Measurements from ENCODE around the gene XIST.

- TF ChIP-seq POLR2A (IDR thresholded peaks at IDR 0.05) = no peak
- TF ChIP-seq, protein P1, sequence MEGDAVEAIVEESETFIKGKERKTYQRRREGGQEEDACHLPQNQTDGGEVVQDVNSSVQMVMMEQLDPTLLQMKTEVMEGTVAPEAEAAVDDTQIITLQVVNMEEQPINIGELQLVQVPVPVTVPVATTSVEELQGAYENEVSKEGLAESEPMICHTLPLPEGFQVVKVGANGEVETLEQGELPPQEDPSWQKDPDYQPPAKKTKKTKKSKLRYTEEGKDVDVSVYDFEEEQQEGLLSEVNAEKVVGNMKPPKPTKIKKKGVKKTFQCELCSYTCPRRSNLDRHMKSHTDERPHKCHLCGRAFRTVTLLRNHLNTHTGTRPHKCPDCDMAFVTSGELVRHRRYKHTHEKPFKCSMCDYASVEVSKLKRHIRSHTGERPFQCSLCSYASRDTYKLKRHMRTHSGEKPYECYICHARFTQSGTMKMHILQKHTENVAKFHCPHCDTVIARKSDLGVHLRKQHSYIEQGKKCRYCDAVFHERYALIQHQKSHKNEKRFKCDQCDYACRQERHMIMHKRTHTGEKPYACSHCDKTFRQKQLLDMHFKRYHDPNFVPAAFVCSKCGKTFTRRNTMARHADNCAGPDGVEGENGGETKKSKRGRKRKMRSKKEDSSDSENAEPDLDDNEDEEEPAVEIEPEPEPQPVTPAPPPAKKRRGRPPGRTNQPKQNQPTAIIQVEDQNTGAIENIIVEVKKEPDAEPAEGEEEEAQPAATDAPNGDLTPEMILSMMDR (IDR thresholded peaks at IDR 0.05 in 4 of 5, conservative IDR thresholded peaks at IDR 0.05 in 1 of 5) = no peak
These were observed 67.0 kb downstream of the XIST start for GRCh38 chrX:73785493-73785892.

Data from gastrocnemius medialis (tissue), 4 donors.